GM12864 (cell line): Measurements from ENCODE around the gene CTXND1.

Experiments used
- DNase-seq: peaks from one replicate; pipeline ENCODE4 v3.0.0-alpha.2; 2011; ENCODE audit warnings: low read depth
- H3K4me3 ChIP-seq: 2 replicates; pipeline ENCODE4 v1.5.1; 2011; ENCODE audit warnings: mild to moderate bottlenecking, low read depth, low read length, control low read depth
- TF ChIP-seq, protein P1 (sequence below): IDR thresholded peaks from 2 replicates; pipeline ENCODE4 v1.5.1; 2011; ENCODE audit warnings: low read depth, mild to moderate bottlenecking, moderate library complexity, low read length, control low read depth, inconsistent platforms; ENCODE audit errors: missing control alignments

The CTXND1 gene

DNA sequence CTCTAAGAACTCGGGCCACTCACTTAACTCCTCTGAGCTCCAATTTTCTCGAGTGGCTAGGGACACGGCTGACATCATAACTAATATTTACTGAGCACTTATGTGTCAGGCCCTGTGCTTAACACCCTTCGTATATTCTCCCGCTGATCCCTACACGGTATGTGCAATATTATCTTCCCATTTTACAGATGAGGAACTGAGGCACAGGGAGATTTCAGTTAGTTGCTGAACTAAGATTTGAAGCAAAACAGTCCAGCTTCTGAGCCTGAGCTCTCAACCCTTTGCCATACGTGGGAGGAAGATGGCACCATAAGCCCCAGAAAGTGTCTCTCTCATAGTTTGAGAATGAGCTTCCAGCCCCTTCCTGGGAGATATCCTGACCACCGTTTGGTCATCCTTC is 79.6 kb downstream of the CTXND1 start:
- H3K4me3 ChIP-seq = no peak overlapping the region
- TF ChIP-seq, protein P1, sequence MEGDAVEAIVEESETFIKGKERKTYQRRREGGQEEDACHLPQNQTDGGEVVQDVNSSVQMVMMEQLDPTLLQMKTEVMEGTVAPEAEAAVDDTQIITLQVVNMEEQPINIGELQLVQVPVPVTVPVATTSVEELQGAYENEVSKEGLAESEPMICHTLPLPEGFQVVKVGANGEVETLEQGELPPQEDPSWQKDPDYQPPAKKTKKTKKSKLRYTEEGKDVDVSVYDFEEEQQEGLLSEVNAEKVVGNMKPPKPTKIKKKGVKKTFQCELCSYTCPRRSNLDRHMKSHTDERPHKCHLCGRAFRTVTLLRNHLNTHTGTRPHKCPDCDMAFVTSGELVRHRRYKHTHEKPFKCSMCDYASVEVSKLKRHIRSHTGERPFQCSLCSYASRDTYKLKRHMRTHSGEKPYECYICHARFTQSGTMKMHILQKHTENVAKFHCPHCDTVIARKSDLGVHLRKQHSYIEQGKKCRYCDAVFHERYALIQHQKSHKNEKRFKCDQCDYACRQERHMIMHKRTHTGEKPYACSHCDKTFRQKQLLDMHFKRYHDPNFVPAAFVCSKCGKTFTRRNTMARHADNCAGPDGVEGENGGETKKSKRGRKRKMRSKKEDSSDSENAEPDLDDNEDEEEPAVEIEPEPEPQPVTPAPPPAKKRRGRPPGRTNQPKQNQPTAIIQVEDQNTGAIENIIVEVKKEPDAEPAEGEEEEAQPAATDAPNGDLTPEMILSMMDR = no peak
- DNase-seq = no peak

GRCh38 chr15:80171787-80172186 is 80.2 kb downstream of the CTXND1 start:
- H3K4me3 ChIP-seq = no peak overlapping the region
- DNase-seq = no peak
- TF ChIP-seq, protein P1 = no peak

- H3K4me3 ChIP-seq = no peak overlapping the region
- TF ChIP-seq, protein P1 = no peak
- no peak for DNase-seq
Observed at GRCh38 chr15:80170596-80170995, 81.4 kb downstream of the CTXND1 start.

DNA sequence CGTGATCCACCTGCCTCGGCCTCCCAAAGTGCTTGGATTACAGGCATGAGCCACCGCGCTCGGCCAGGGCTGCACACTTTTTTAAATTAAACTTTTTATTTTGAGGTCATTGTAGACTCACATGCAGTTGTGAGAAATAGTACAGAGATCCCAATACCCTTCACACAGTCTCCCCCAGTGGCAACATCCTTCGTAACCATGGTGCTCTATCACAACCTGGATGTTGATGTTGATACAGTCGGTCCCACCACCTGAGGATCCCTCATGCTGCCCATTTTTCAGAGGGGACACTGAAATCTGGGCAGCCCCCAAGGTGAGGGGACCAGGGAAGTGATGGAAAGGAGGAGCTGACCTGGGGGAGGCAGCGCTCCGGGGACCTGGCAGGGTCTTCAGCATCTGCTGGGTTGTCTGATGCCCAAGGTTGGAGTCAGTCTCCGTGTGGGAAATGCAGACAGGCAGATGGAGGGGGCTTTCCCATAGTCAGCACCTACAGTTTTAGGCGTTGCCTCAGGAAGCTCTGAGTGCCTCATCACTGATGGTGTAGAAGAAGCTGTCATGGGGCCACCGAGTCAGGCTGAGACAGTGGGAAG is 82.2 kb downstream of the CTXND1 start:
- TF ChIP-seq, protein P1 = no peak
- H3K4me3 ChIP-seq = no peak overlapping the region
- DNase-seq = no peak

GRCh38 chr15:80168421-80168820 is 83.6 kb downstream of the CTXND1 start:
- no peak for DNase-seq
- TF ChIP-seq, protein P1 = no peak
- no peak overlapping the region for H3K4me3 ChIP-seq

GRCh38 chr15:80167936-80168335 is 84.1 kb downstream of the CTXND1 start:
- TF ChIP-seq, protein P1 = no peak
- no peak for DNase-seq

DNA sequence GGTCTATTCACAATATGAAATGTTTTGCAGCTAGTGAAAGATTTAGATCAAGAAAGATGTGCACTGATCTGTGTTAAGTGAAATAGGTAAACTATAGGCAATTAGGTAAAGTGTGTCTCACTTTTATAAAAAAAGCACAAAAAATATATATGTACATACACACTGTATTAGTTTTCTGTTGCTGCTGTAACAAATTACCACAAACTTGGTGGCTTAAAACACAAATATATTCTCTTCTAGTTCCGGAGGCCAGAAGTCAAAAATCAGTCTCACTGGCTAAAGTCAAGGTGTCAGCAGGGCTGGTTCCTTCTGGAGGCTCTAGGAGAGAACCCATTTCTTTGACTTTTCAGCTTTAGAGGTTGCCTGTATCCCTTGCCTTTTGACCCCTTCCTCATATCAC is 88.1 kb downstream of the CTXND1 start:
- no peak for DNase-seq
- TF ChIP-seq, protein P1 = no peak
- no peak overlapping the region for H3K4me3 ChIP-seq

More at GRCh38 chr15:80167936-80168335, 84.1 kb downstream of the CTXND1 start:
- H3K4me3 ChIP-seq = no peak overlapping the region
